Stimulated activated CD8-positive, alpha-beta memory T cell treated with anti-CD3 and anti-CD28 coated beads, Interleukin-12 subunit alpha, Interleukin-12 subunit beta, amount 100 ng/mL, for 1 hour (primary cell): ENCODE data around the gene SAMD13.

ENCODE experiments used
- DNase-seq: peaks from one replicate; pipeline ENCODE4 v3.0.0-alpha.2; 2020; ENCODE audit warnings: low read depth

SAMD13 gene

DNA sequence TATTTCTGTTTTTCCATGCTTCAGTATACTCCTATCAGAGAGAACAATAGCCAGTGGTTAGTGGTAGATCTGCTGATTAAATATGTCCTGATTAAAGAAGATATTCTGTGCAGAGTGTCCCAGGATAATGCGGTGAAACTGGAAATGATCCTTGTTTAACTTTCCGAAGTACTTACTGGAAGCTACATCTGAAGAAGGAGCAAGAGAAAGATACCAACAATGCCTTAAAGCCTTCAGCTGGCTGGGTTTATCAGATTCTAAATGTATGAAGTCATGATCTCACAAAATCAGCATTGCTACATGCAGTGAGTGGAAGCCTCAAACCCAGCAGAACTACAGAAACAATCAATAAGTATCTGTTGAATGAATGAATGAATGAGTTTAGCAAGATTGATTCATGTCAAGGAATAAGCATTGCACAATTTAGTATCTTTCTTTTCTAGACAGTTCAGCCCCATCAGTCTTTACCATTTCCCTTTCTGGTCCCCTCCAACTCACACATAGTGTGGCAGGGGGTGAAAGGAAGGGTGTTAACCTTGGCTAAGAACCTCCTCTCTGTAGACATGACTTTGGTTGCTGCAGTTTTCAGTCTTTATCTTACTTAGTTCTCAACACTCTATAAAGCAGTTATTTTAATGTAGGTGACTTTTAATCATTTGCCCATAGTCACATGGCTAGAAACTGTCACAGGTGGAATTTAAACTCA lies 72.1 kb downstream of the SAMD13 start:
- no peak for DNase-seq

DNA sequence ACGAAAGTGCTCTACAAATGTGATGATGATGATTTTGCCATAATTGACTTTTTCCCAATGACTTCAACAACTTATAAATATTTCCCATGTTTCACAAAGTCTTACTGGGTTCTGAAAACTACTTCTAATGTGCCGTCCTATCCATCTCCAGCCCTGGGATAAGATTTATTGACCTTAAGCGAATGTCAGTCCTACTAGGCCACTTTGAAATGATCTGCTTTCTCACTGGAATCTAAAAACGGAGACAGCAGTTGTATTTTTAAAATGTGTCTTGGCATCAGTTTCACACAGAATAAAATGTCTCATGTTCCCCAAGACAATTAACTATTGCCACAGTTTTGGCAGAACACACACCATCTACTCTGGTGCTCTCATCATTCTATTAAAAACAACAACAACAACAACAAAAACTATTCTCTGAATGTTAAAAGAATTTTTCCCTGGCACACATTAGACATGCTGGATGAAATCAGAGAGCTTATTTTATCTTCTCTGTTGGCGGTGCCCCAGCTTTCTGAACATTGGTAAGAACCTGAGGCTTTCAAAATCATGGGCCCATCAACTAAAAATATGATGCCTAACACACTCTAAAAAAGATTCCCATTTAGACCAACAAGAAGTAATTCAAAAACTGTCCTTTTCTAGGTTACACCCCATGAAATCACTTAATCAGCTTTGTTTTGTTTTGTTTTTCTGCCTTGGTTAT lies 73.6 kb downstream of the SAMD13 start:
- DNase-seq, result no peak

DNA sequence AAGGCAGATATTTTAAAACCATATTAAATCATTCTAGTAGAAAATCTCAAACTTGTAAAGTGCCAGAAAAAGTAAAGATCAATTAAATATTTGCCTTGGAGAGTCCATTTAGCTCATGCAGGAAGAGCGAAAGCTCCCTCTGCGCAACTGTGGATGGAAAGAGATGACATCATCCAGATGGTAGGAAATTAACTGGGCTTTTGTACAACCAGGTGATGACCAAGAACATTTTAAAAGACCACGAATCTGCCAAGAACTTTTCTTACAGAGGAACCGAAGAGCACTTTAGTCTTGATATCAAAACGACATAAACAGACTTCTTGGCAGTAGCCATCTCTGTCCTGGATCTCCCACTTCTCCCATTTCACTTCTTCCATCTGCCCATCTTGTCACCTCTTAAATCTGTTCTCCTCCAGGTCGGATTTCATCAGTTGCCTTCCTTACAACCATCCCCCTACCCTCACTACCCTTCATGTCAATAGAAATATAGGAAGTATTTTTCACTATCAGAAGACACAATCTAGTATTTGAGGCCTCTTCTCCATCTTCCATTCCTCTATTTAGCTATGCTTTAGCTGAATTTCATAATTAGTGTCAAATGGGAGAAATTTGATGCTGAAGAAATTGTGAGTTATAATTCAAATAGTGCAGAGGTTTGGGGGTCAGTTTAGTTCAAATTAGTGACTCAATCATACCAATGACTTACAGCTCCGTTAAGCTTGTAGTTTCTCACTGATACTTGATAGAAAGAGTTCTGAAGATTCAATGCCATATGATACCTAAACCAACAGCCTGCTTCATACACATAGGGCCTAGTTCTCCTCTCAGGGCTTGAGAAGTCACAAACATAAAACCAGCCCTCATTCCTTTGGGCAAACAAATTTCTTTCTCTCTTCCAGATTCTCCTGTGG lies 74.7 kb downstream of the SAMD13 start:
- DNase-seq, result no peak

GRCh38 chr1:84377480-84378095 lies 76.1 kb downstream of the SAMD13 start:
- DNase-seq, result no peak

GRCh38 chr1:84379138-84379916 lies 77.8 kb downstream of the SAMD13 start:
- no peak for DNase-seq

DNA sequence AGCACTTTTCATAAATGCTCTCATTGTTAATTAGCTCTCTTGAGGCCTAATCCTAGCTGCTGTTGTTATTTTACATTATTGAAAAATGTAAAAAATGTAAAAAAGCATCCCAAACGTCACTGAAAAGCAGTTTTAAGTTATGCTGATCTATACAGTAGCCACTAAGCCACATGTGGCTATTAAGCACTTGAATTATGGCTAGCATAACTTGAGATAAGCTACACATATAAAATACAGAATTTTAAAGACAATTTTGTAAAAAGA lies 78.3 kb downstream of the SAMD13 start:
- no peak for DNase-seq

DNA sequence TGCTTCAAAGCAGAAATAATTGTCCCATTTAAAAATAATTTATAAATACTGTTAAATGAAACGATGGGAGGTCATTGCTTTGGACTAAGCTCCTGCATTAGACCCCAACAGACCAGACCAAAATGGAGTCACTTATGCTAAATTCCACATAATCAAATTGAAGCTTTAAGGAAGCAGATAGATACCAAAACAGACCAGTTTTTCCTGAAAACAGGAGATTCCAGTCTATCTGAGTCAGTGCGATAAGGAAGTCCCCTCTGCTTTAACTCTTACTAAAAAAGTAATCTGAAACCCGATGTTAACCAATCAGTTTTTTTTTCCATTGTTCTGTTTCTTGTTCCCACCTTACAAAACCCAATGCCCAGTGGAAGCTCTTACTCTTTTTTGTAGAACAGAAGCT lies 80.6 kb downstream of the SAMD13 start:
- no peak for DNase-seq

DNA sequence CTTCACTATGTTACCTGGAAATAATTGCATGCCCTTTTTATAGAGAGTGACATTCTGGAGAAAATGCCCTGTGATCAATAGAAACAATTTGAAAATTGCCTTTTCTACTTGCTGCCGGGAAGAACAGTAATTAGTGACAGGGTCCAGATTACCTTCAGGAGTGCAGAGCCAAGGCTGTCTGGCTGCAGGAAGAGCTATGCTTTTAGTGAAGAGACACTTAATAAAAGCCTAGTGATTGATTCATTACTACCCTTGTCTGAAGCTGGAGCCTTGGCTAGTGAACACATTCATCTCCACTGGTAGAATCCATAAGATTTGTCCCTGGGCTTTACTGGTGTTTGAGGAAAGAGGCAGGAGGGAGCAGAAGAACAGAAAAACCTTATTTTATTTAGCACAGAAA lies 83.8 kb downstream of the SAMD13 start:
- no peak for DNase-seq

- DNase-seq, result no peak
Observed at GRCh38 chr1:84386716-84387479, 85.4 kb downstream of the SAMD13 start.

DNA sequence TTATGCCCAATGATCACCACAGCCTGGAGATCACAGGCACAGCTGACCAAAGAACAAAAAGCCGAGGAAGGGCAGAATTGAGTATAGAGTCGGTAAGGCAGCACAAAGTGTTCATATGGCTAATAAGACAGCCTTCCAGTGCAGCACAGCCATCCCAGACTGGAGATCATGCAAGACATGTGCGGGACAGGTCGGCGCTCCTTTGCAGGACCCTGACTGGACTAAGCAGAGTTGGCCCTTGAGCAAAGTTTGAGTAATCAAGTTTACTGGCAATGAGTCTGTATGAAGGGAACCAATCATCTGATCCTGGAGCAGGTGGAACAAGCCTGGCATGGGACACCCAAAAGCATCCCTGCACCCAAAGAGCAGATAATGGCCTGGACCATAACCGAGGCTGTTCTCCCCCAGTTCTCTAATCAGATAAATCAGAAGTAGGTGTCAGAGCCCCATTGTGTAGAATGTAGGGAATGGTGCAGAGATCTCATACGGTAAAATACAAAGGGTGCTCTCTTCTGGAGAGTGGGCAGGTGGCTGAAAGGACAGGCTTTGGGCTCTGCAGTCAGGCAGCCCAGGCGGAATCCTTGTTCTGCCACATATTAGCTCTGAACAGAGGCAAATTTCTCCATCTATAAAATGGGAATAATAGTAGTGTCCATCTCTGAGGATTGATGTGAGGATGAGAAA lies 86.1 kb downstream of the SAMD13 start:
- no peak for DNase-seq

GRCh38 chr1:84390226-84390625 lies 88.7 kb downstream of the SAMD13 start:
- no peak for DNase-seq

- DNase-seq, result no peak
Observed at GRCh38 chr1:84398175-84399155, 97.0 kb downstream of the SAMD13 start, which contains the start of gene DNASE2B. Gene DNASE2B, plus strand, starts transcription at chr1:84398484. Its CDS starts 81 bp downstream, at chr1:84398565.
